WTC11 (cell line): ENCODE measurements around the gene NPEPL1. TPM values are rescaled to one million over a fixed set of nuclear protein-coding genes. Genes with fewer than 3 reads are reported as not detected.

Experiments used
- ATAC-seq: fragments of 200-7000 bp; cut with Tn5 transposase; 2 replicates; pipeline ENCODE4 v1.10.0; 2021; ENCODE audit warnings: mild to moderate bottlenecking, moderate library complexity
- CTCF ChIA-PET: fragments of 300-600 bp; sonication (Branson Sonifier 250); formaldehyde crosslinking; loops from one replicate; lab custom pipeline; 2021; ENCODE audit warnings: antibody characterized with exemption; lab: Charles Lee
- POLR2A ChIA-PET: fragments of 350-600 bp; sonication (Branson Sonifier 250); formaldehyde crosslinking; loops from one replicate; lab custom pipeline; 2021; ENCODE audit warnings: antibody characterized with exemption; lab: Charles Lee
- DNase-seq: peaks from one replicate; pipeline ENCODE4 v3.0.0; 2021; ENCODE audit warnings: low spot score
- H3K27ac Mint-ChIP-seq: 2 replicates; pipeline ENCODE4 v1.8.0; 2021; ENCODE audit warnings: mixed read lengths
- H3K27me3 Mint-ChIP-seq: 2 replicates; pipeline ENCODE4 v1.8.0; 2021; ENCODE audit warnings: low read depth, mild to moderate bottlenecking, moderate library complexity, mixed read lengths
- H3K36me3 Mint-ChIP-seq: 2 replicates; pipeline ENCODE4 v1.8.0; 2021; ENCODE audit warnings: mixed read lengths
- H3K4me1 Mint-ChIP-seq: 2 replicates; pipeline ENCODE4 v1.8.0; 2022; ENCODE audit warnings: mixed read lengths
- H3K4me3 Mint-ChIP-seq: 2 replicates; pipeline ENCODE4 v1.8.0; 2021; ENCODE audit warnings: mild to moderate bottlenecking, moderate library complexity, mixed read lengths
- H3K9me3 Mint-ChIP-seq: 2 replicates; pipeline ENCODE4 v1.8.0; 2021; ENCODE audit warnings: mixed read lengths
- CBFB ChIP-seq: sonication (generic); formaldehyde crosslinking; IDR thresholded peaks from 2 replicates; pipeline ENCODE4 v1.8.1; 2022; ENCODE audit warnings: mild to moderate bottlenecking, low read depth, missing genetic modification reagents
- CREB1 ChIP-seq: sonication (generic); formaldehyde crosslinking; IDR thresholded peaks from 2 replicates; pipeline ENCODE4 v1.8.0; 2023; ENCODE audit warnings: mild to moderate bottlenecking, missing genetic modification reagents
- ERG ChIP-seq: fragments of 250-450 bp; sonication (Bioruptor Pico); IDR thresholded peaks from 2 replicates; pipeline ENCODE4 v1.8.0; 2021; ENCODE audit warnings: mild to moderate bottlenecking
- ETV6 ChIP-seq: sonication (generic); formaldehyde crosslinking; IDR thresholded peaks from 2 replicates; pipeline ENCODE4 v1.8.1; 2022; ENCODE audit warnings: mild to moderate bottlenecking, missing genetic modification reagents
- FOXP1 ChIP-seq: sonication (generic); formaldehyde crosslinking; IDR thresholded peaks from 2 replicates; pipeline ENCODE4 v1.8.0; 2022; ENCODE audit warnings: missing genetic modification reagents, mild to moderate bottlenecking, moderate library complexity, borderline replicate concordance
- GABPB1 ChIP-seq: sonication (generic); formaldehyde crosslinking; IDR thresholded peaks from 2 replicates; pipeline ENCODE4 v1.8.1; 2023; ENCODE audit warnings: mild to moderate bottlenecking, missing genetic modification reagents
- GTF2I ChIP-seq: fragments of 250-450 bp; sonication (Bioruptor Pico); conservative IDR thresholded peaks from 2 replicates; pipeline ENCODE4 v1.4.0; 2021; ENCODE audit warnings: mild to moderate bottlenecking
- SMAD3 ChIP-seq: sonication (generic); formaldehyde crosslinking; IDR thresholded peaks from 2 replicates; pipeline ENCODE4 v1.8.0; 2022; ENCODE audit warnings: missing genetic modification reagents, mild to moderate bottlenecking, borderline replicate concordance
- SOX15 ChIP-seq: fragments of 250-450 bp; sonication (Bioruptor Pico); IDR thresholded peaks from 2 replicates; pipeline ENCODE4 v1.9.0; 2021; ENCODE audit warnings: mild to moderate bottlenecking
- USF1 ChIP-seq: sonication (generic); formaldehyde crosslinking; IDR thresholded peaks from 2 replicates; pipeline ENCODE4 v1.8.0; 2022; ENCODE audit warnings: mild to moderate bottlenecking, missing genetic modification reagents
- ZNF121 ChIP-seq: sonication (generic); formaldehyde crosslinking; IDR thresholded peaks from 2 replicates; pipeline ENCODE4 v1.8.0; 2023; ENCODE audit warnings: missing genetic modification reagents
- ZNF232 ChIP-seq: sonication (generic); formaldehyde crosslinking; IDR thresholded peaks from 2 replicates; pipeline ENCODE4 v1.8.0; 2022; ENCODE audit warnings: mild to moderate bottlenecking, missing genetic modification reagents
- ZNF396 ChIP-seq: fragments of 250-450 bp; sonication (Bioruptor Pico); IDR thresholded peaks from 2 replicates; pipeline ENCODE4 v1.8.0; 2021; ENCODE audit warnings: mild to moderate bottlenecking, moderate library complexity, borderline replicate concordance
- ZNF423 ChIP-seq: fragments of 250-450 bp; sonication (Bioruptor Pico); IDR thresholded peaks from 2 replicates; pipeline ENCODE4 v2.1.2; 2022; ENCODE audit warnings: mild to moderate bottlenecking, moderate library complexity
- total RNA-seq: library from RNA; stranded (reverse); gene quantifications from 3 replicates; pipeline ENCODE4 v1.2.3, GENCODE V29; 2021
- TF ChIP-seq, protein P1 (sequence below): sonication (generic); formaldehyde crosslinking; IDR thresholded peaks from 2 replicates; pipeline ENCODE4 v1.8.1; 2023; ENCODE audit warnings: mild to moderate bottlenecking, moderate library complexity, missing genetic modification reagents
- TF ChIP-seq, protein P2 (sequence below): sonication (generic); formaldehyde crosslinking; IDR thresholded peaks from 2 replicates; pipeline ENCODE4 v1.8.0; 2022; ENCODE audit warnings: missing genetic modification reagents
- TF ChIP-seq, protein P3 (sequence below): sonication (generic); formaldehyde crosslinking; IDR thresholded peaks from 2 replicates; pipeline ENCODE4 v1.8.0; 2022; ENCODE audit warnings: mild to moderate bottlenecking, missing genetic modification reagents
- TF ChIP-seq, protein P4 (sequence below): sonication (generic); formaldehyde crosslinking; IDR thresholded peaks from 2 replicates; pipeline ENCODE4 v1.8.0; 2023; ENCODE audit warnings: missing genetic modification reagents, mild to moderate bottlenecking, borderline replicate concordance
- TF ChIP-seq, protein P5 (sequence below): sonication (generic); formaldehyde crosslinking; IDR thresholded peaks from 2 replicates; pipeline ENCODE4 v1.8.0; 2023; ENCODE audit warnings: missing genetic modification reagents

The NPEPL1 gene
- total RNA-seq, 1 experiment from 2014 or later: 39.9 TPM

DNA sequence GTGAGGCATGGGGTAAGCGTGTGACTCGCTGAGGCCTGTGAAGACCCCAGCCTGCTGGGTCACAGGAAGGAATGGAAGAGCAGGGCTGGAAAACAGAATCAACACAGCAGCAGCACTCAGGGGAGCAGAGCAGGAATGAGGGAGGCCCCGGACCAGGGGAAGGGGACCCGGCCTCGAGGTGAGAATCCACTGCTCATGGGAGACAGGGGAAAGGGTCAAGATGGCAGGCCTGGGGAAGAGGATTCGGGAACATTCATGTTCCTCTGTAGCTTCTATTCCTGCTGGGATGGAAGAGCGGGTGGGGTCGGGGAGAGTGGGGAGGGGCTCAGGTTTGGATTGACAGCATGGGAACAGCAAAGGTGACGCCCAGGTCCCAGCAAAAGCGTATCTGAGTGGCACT lies 59.4 kb downstream of the NPEPL1 start (continued):
- TF ChIP-seq, protein P1, sequence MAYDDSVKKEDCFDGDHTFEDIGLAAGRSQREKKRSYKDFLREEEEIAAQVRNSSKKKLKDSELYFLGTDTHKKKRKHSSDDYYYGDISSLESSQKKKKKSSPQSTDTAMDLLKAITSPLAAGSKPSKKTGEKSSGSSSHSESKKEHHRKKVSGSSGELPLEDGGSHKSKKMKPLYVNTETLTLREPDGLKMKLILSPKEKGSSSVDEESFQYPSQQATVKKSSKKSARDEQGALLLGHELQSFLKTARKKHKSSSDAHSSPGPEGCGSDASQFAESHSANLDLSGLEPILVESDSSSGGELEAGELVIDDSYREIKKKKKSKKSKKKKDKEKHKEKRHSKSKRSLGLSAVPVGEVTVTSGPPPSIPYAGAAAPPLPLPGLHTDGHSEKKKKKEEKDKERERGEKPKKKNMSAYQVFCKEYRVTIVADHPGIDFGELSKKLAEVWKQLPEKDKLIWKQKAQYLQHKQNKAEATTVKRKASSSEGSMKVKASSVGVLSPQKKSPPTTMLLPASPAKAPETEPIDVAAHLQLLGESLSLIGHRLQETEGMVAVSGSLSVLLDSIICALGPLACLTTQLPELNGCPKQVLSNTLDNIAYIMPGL: no peak
- TF ChIP-seq ZNF396: no peak
- TF ChIP-seq GTF2I (CRISPR knock-in tag): no peak
- TF ChIP-seq SOX15 (CRISPR knock-in tag): no peak
- TF ChIP-seq, protein P2, sequence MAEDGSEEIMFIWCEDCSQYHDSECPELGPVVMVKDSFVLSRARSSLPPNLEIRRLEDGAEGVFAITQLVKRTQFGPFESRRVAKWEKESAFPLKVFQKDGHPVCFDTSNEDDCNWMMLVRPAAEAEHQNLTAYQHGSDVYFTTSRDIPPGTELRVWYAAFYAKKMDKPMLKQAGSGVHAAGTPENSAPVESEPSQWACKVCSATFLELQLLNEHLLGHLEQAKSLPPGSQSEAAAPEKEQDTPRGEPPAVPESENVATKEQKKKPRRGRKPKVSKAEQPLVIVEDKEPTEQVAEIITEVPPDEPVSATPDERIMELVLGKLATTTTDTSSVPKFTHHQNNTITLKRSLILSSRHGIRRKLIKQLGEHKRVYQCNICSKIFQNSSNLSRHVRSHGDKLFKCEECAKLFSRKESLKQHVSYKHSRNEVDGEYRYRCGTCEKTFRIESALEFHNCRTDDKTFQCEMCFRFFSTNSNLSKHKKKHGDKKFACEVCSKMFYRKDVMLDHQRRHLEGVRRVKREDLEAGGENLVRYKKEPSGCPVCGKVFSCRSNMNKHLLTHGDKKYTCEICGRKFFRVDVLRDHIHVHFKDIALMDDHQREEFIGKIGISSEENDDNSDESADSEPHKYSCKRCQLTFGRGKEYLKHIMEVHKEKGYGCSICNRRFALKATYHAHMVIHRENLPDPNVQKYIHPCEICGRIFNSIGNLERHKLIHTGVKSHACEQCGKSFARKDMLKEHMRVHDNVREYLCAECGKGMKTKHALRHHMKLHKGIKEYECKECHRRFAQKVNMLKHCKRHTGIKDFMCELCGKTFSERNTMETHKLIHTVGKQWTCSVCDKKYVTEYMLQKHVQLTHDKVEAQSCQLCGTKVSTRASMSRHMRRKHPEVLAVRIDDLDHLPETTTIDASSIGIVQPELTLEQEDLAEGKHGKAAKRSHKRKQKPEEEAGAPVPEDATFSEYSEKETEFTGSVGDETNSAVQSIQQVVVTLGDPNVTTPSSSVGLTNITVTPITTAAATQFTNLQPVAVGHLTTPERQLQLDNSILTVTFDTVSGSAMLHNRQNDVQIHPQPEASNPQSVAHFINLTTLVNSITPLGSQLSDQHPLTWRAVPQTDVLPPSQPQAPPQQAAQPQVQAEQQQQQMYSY (CRISPR knock-in tag): no peak

- Mint-ChIP-seq H3K27ac (no peak overlapping the region), H3K9me3 (peaks cover 12% of the 10 kb centered on the region), H3K36me3 (no peaks in the 10 kb centered on the region), H3K4me1 (peaks cover 47% of the 10 kb centered on the region), H3K27me3 (peaks cover 67% of the 10 kb centered on the region), H3K4me3 (no peak overlapping the region)
- ATAC-seq (no peak), DNase-seq (no peak)
- ChIA-PET POLR2A (interaction anchor here (0.6 kb wide), 1 partner anchor 99 kb away, joined by 3 read pairs; no protein-coding TSS in a partner anchor), CTCF (no interaction called here)
- TF ChIP-seq USF1 (no peak), CREB1 (CRISPR knock-in tag) (no peak), SMAD3 (no peak), ZNF232 (CRISPR knock-in tag) (no peak), GABPB1 (CRISPR knock-in tag) (no peak), ZNF121 (no peak), ERG (CRISPR knock-in tag) (no peak)
Observed at GRCh38 chr20:58752565-58752964, 60.0 kb downstream of the NPEPL1 start.

GRCh38 chr20:58753267-58753921 lies 60.8 kb downstream of the NPEPL1 start:
- Mint-ChIP-seq H3K36me3 (no peaks in the 10 kb centered on the region), H3K4me1 (peaks cover 47% of the 10 kb centered on the region), H3K27me3 (peaks cover 61% of the 10 kb centered on the region), H3K4me3 (no peak overlapping the region), H3K27ac (peak overlapping the region; percentile 81; the same call in 1 of the 2 replicates), H3K9me3 (peaks cover 17% of the 10 kb centered on the region)
- peak; percentile 69 for ATAC-seq
- ChIA-PET POLR2A (no interaction called here), CTCF (interaction anchor here (0.7 to 2.1 kb wide), 3 partner anchors 10 to 102 kb away, joined by 4 to 8 read pairs (median 6); partner anchors contain the start of gene STX16)
- peak; percentile 56 for DNase-seq
- TF ChIP-seq ZNF423 (CRISPR knock-in tag): peak; percentile 100
- 0 out of 2 replicates have a peak, but pooled peaks have one; percentile 36 for TF ChIP-seq CBFB (CRISPR knock-in tag)
- TF ChIP-seq FOXP1 (CRISPR knock-in tag): no peak
- TF ChIP-seq ETV6 (CRISPR knock-in tag): peak; percentile 69
- TF ChIP-seq, protein P3, sequence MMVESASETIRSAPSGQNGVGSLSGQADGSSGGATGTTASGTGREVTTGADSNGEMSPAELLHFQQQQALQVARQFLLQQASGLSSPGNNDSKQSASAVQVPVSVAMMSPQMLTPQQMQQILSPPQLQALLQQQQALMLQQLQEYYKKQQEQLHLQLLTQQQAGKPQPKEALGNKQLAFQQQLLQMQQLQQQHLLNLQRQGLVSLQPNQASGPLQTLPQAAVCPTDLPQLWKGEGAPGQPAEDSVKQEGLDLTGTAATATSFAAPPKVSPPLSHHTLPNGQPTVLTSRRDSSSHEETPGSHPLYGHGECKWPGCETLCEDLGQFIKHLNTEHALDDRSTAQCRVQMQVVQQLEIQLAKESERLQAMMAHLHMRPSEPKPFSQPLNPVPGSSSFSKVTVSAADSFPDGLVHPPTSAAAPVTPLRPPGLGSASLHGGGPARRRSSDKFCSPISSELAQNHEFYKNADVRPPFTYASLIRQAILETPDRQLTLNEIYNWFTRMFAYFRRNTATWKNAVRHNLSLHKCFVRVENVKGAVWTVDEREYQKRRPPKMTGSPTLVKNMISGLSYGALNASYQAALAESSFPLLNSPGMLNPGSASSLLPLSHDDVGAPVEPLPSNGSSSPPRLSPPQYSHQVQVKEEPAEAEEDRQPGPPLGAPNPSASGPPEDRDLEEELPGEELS (CRISPR knock-in tag): peak; percentile 13; the same call in 1 of the 2 replicates
- TF ChIP-seq, protein P4, sequence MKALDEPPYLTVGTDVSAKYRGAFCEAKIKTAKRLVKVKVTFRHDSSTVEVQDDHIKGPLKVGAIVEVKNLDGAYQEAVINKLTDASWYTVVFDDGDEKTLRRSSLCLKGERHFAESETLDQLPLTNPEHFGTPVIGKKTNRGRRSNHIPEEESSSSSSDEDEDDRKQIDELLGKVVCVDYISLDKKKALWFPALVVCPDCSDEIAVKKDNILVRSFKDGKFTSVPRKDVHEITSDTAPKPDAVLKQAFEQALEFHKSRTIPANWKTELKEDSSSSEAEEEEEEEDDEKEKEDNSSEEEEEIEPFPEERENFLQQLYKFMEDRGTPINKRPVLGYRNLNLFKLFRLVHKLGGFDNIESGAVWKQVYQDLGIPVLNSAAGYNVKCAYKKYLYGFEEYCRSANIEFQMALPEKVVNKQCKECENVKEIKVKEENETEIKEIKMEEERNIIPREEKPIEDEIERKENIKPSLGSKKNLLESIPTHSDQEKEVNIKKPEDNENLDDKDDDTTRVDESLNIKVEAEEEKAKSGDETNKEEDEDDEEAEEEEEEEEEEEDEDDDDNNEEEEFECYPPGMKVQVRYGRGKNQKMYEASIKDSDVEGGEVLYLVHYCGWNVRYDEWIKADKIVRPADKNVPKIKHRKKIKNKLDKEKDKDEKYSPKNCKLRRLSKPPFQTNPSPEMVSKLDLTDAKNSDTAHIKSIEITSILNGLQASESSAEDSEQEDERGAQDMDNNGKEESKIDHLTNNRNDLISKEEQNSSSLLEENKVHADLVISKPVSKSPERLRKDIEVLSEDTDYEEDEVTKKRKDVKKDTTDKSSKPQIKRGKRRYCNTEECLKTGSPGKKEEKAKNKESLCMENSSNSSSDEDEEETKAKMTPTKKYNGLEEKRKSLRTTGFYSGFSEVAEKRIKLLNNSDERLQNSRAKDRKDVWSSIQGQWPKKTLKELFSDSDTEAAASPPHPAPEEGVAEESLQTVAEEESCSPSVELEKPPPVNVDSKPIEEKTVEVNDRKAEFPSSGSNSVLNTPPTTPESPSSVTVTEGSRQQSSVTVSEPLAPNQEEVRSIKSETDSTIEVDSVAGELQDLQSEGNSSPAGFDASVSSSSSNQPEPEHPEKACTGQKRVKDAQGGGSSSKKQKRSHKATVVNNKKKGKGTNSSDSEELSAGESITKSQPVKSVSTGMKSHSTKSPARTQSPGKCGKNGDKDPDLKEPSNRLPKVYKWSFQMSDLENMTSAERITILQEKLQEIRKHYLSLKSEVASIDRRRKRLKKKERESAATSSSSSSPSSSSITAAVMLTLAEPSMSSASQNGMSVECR (CRISPR knock-in tag): 0 out of 2 replicates have a peak, but pooled peaks have one; percentile 36
- TF ChIP-seq, protein P5, sequence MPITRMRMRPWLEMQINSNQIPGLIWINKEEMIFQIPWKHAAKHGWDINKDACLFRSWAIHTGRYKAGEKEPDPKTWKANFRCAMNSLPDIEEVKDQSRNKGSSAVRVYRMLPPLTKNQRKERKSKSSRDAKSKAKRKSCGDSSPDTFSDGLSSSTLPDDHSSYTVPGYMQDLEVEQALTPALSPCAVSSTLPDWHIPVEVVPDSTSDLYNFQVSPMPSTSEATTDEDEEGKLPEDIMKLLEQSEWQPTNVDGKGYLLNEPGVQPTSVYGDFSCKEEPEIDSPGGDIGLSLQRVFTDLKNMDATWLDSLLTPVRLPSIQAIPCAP (CRISPR knock-in tag): no peak
